KMS-11 (cell line): Measurements from ENCODE around the gene SLC11A1.

ENCODE experiments used
- H2AFZ ChIP-seq: fragments of 200-600 bp; sonication (generic); 2 replicates; pipeline ENCODE4 v1.6.1; 2016; ENCODE audit warnings: antibody characterized with exemption, mixed run types, low read depth
- H3K27ac ChIP-seq: fragments of 200-600 bp; sonication (generic); 2 replicates; pipeline ENCODE4 v1.6.1; 2016; ENCODE audit warnings: mild to moderate bottlenecking, mixed run types
- H3K27me3 ChIP-seq: fragments of 200-600 bp; sonication (generic); 2 replicates; pipeline ENCODE4 v1.6.1; 2017; ENCODE audit warnings: mild to moderate bottlenecking, low read depth, mixed run types, moderate library complexity; ENCODE audit not compliant: insufficient read depth
- H3K36me3 ChIP-seq: fragments of 200-600 bp; sonication (generic); 2 replicates; pipeline ENCODE4 v1.6.1; 2017; ENCODE audit warnings: mild to moderate bottlenecking, mixed run types; ENCODE audit not compliant: insufficient read depth
- H3K4me1 ChIP-seq: fragments of 200-600 bp; sonication (generic); 2 replicates; pipeline ENCODE4 v1.6.1; 2016; ENCODE audit warnings: mild to moderate bottlenecking, low read depth, mixed run types; ENCODE audit not compliant: poor library complexity, severe bottlenecking
- H3K4me2 ChIP-seq: fragments of 200-600 bp; sonication (generic); 2 replicates; pipeline ENCODE4 v1.7.0; 2016; ENCODE audit warnings: mild to moderate bottlenecking, mixed run types
- H3K4me3 ChIP-seq: fragments of 200-600 bp; sonication (generic); IDR thresholded peaks from 2 replicates; pipeline ENCODE4 v1.6.1; 2017; ENCODE audit warnings: low read depth, low read length, mixed read lengths; ENCODE audit not compliant: insufficient read depth
- H3K79me2 ChIP-seq: fragments of 200-600 bp; sonication (generic); 2 replicates; pipeline ENCODE4 v1.6.1; 2016; ENCODE audit warnings: low read depth, mixed run types; ENCODE audit not compliant: insufficient read depth
- H3K9ac ChIP-seq: fragments of 200-600 bp; sonication (generic); 2 replicates; pipeline ENCODE4 v1.6.1; 2016; ENCODE audit warnings: mild to moderate bottlenecking, mixed run types
- H4K20me1 ChIP-seq: fragments of 200-600 bp; sonication (generic); 2 replicates; pipeline ENCODE4 v1.6.1; 2016; ENCODE audit warnings: mild to moderate bottlenecking, mixed run types; ENCODE audit not compliant: insufficient read depth
- TF ChIP-seq, protein P1 (sequence below): fragments of 200-600 bp; sonication (generic); conservative IDR thresholded peaks from 2 replicates; pipeline ENCODE4 v1.6.1; 2017; ENCODE audit warnings: low read depth, mild to moderate bottlenecking, antibody characterized with exemption, low read length, moderate library complexity, mixed read lengths

SLC11A1 gene

DNA sequence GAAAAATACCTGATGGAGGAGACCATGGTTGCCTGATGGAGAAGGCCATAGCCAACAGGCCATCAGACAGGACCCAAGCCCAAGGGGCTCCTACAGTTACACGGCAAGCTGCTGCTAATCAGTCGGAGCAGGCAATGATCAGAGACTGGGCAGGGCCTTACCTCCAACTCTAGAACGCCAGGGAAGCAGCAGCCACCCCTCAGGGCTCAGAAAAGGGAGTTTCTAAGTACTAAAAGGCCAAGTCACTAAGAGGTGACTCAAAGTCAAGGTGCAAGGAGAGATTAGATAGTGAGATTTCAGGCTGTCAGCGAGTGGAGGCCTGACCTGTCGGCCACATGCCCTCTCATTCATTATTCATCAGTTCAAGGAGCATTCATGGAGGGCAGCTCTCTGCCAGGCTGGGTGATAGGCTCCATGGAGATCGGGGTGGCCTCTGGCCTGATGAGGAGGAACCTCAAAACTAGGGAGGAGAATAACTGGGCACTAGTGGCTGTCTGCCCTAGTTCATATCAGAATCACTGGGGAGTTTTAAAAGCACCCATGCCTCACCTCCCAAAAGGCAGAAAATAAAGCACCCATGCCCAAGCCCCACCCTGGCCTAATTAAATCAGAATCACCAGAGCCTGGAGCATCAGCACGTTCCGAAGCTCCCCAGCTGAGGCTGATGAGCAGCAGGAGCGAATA, 40.5 kb downstream of the SLC11A1 start:
- TF ChIP-seq, protein P1, sequence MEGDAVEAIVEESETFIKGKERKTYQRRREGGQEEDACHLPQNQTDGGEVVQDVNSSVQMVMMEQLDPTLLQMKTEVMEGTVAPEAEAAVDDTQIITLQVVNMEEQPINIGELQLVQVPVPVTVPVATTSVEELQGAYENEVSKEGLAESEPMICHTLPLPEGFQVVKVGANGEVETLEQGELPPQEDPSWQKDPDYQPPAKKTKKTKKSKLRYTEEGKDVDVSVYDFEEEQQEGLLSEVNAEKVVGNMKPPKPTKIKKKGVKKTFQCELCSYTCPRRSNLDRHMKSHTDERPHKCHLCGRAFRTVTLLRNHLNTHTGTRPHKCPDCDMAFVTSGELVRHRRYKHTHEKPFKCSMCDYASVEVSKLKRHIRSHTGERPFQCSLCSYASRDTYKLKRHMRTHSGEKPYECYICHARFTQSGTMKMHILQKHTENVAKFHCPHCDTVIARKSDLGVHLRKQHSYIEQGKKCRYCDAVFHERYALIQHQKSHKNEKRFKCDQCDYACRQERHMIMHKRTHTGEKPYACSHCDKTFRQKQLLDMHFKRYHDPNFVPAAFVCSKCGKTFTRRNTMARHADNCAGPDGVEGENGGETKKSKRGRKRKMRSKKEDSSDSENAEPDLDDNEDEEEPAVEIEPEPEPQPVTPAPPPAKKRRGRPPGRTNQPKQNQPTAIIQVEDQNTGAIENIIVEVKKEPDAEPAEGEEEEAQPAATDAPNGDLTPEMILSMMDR, result no peak
- no peak overlapping the region for H3K9ac ChIP-seq
- no peak overlapping the region for H3K27ac ChIP-seq
- H2AFZ ChIP-seq, result no peak overlapping the region
- peaks cover 14% of the 10 kb centered on the region for H3K4me1 ChIP-seq
- H3K4me2 ChIP-seq, result no peak overlapping the region
- H3K27me3 ChIP-seq, result no peaks in the 10 kb centered on the region
- no peaks in the 10 kb centered on the region for H4K20me1 ChIP-seq
- no peak overlapping the region for H3K4me3 ChIP-seq
- no peaks in the 10 kb centered on the region for H3K79me2 ChIP-seq
- H3K36me3 ChIP-seq, result no peaks in the 10 kb centered on the region

DNA sequence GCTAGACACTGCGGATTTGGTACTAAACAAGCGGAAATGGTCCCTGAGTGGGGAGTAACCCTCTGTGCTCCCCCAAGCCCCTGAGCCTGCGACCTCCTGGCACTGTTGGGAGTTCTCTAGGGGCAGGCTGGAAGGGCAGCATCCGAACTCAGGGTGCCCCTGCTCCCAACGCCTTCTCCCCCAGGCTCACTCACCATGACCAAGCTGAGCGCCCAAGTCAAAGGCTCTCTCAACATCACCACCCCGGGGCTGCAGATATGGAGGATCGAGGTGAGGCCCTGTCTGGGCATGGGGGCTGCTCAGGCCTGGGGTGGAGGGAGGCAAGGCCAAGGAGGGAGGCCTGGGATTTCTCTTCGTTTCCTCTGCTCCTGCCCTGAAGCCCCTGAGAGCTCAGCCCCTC, 41.5 kb downstream of the SLC11A1 start:
- Histone ChIP-seq H3K36me3 (no peaks in the 10 kb centered on the region), H3K27me3 (no peaks in the 10 kb centered on the region), H3K9ac (no peak overlapping the region), H3K79me2 (no peaks in the 10 kb centered on the region), H2AFZ (no peak overlapping the region), H4K20me1 (no peaks in the 10 kb centered on the region), H3K4me3 (no peak overlapping the region), H3K4me1 (peaks cover 10% of the 10 kb centered on the region), H3K4me2 (no peak overlapping the region), H3K27ac (no peak overlapping the region)
- TF ChIP-seq, protein P1, result no peak

DNA sequence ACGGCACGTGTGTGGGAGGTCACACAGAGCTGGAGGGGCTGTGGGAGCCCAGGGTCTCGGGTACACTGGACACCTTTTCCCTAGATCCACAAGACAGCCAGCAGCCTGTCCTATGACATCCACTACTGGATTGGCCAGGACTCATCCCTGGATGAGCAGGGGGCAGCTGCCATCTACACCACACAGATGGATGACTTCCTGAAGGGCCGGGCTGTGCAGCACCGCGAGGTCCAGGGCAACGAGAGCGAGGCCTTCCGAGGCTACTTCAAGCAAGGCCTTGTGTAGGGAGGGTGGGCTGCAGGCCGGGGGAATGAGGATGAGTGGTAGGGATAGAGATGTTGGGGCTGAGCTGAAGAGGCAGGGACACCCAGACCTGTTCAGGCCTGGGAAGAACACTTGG, 43.5 kb downstream of the SLC11A1 start:
- Histone ChIP-seq H2AFZ (no peak overlapping the region), H3K36me3 (no peaks in the 10 kb centered on the region), H3K4me1 (no peaks in the 10 kb centered on the region), H3K4me2 (no peak overlapping the region), H3K27me3 (no peaks in the 10 kb centered on the region), H3K4me3 (no peak overlapping the region), H4K20me1 (no peaks in the 10 kb centered on the region), H3K27ac (no peak overlapping the region), H3K9ac (no peak overlapping the region), H3K79me2 (no peaks in the 10 kb centered on the region)
- TF ChIP-seq, protein P1, result no peak

DNA sequence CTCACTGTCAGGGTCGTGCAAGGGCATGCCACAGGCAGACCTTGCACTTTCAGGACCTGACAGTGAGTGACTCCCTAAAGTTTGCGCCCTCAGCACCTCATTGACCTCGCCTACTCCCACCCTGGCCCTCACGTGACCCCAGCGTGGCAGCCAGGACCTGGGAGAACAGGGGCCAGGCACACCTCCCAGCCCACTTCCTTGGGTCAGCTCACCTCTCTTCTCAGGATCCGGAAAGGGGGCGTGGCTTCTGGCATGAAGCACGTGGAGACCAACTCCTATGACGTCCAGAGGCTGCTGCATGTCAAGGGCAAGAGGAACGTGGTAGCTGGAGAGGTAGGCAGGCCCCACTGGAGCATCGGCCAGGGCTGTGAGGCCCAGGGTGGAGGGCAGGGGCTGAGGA, 45.7 kb downstream of the SLC11A1 start:
- no peaks in the 10 kb centered on the region for H3K4me1 ChIP-seq
- H3K27me3 ChIP-seq, result no peaks in the 10 kb centered on the region
- TF ChIP-seq, protein P1, result no peak
- H2AFZ ChIP-seq, result no peak overlapping the region
- H4K20me1 ChIP-seq, result no peaks in the 10 kb centered on the region
- no peaks in the 10 kb centered on the region for H3K36me3 ChIP-seq
- H3K9ac ChIP-seq, result no peak overlapping the region
- H3K27ac ChIP-seq, result no peak overlapping the region
- no peak overlapping the region for H3K4me3 ChIP-seq
- H3K79me2 ChIP-seq, result no peaks in the 10 kb centered on the region
- H3K4me2 ChIP-seq, result no peak overlapping the region
